GM19452 (cell line): ENCODE results near the gene CDT1.

Experiments used
- ATAC-seq: cut with Tn5 transposase; IDR thresholded peaks from one replicate; pipeline ENCODE4 v1.9.1; 2021; ENCODE audit not compliant: unreplicated experiment

Gene CDT1

DNA sequence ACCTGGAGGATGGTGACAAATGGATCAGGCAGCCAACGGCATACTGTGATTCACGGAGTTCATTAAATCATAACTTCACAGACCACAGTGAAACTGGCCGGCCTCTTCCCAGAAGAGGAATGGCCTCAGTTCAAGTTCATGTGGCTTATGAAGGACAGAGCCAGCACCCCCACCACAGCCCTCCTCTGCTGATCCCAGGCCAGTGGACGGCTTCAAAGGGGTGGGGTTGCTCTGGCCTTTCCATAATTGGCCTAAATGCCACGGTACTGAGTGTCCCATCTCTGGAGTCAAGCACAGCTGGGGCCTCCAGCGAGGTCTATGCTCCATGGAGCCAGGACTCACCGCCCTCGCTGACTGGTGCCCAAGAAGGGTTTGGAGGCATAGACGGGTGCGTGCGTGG is 31.8 kb downstream of the CDT1 start:
- no peak for ATAC-seq

DNA sequence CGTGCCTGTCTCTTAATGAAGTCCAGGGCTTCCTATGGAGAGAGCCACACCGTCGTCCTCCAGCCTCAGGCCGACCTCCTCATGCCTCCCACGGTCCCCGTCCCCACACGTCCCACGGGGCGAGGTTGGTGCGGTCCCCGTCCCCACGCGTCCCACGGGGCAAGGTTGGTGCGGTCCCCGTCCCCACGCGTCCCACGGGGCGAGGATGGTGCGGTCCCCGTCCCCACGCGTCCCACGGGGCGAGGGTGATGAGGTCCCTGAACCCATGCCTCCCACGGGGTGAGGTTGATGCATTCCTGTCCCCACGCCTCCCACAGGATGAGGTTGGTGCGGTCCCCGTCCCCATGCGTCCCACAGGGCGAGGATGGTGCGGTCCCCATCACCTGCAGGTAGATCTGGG is 32.2 kb downstream of the CDT1 start:
- no peak for ATAC-seq

DNA sequence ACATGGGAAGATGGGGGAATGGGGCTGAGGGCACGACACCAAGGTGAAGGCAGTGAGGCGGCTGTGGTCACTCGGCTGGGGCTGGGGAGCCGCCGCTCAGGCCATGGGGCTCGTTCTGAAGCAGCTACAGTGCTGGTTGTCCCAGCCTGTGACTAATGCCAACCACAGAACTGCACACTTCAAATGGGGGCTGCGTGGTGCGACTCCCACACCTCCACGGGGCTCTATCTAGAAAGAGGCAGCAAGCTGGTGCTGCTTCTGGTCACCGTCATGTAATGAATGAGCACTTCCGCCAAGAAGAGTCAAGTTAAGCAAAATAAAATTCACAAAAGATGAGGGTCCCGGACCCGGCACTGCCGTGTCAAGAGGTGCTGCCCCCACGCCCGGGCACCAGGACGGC is 33.2 kb downstream of the CDT1 start:
- no peak for ATAC-seq

DNA sequence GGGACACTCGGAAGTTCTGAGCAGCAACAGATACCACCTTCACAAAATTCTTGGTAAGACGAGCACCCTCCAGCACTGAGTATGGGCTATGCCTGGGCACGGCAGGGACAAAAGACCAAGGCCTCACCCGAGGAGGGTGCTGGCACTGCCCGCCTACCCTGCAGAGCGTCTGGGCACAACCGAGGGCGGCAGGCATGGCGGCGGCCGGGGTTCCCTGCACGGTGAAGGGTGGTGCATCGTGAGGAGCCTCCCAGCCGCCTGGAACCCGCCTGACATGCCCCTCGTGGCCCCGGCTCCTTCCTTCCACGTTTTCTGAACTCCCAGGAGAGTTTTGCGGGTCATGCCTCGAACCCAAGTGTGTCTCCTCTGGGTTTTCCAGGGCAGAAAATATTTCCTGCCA is 34.2 kb downstream of the CDT1 start:
- ATAC-seq, result no peak

DNA sequence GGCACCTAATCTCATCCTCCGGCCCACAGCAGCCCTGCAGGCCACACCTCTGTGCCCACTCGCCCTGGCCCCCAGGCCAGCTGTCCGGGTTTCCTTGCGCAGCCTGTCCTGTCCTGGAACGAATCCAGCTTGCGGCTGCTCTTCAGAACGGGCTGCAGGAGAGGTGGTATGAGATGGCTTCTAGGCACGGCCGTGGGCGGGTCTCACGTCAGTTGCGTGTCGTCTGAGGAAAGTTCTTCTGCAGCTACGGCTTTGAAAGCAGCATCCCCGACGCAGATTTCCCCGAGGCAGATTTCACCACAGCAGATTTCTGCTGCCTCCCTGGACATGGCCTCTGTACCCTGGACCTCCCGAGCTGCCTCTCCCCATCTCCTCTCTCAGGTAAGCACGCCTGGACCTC is 35.0 kb downstream of the CDT1 start:
- no peak for ATAC-seq

DNA sequence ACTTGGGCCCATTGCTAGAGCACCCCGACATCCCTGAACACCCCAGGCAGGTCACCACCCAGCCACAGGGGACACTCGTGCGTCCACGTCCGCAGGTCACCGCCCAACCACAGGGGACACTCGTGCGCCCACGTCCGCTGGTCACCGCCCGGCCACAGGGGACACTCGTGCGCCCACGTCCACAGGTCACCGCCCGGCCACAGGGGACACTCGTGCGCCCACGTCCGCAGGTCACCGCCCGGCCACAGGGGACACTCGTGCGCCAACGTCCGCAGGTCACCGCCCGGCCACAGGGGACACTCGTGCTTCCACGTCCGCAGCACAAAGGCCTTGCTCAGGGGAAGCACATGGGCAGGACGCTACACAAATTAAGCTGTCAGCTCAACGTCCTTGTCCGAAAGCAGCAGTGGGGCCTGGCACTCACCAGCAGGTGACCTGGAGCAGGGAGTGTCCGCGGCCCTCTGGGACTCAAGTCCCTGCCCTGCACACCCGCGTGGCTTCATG is 35.5 kb downstream of the CDT1 start:
- no peak for ATAC-seq

DNA sequence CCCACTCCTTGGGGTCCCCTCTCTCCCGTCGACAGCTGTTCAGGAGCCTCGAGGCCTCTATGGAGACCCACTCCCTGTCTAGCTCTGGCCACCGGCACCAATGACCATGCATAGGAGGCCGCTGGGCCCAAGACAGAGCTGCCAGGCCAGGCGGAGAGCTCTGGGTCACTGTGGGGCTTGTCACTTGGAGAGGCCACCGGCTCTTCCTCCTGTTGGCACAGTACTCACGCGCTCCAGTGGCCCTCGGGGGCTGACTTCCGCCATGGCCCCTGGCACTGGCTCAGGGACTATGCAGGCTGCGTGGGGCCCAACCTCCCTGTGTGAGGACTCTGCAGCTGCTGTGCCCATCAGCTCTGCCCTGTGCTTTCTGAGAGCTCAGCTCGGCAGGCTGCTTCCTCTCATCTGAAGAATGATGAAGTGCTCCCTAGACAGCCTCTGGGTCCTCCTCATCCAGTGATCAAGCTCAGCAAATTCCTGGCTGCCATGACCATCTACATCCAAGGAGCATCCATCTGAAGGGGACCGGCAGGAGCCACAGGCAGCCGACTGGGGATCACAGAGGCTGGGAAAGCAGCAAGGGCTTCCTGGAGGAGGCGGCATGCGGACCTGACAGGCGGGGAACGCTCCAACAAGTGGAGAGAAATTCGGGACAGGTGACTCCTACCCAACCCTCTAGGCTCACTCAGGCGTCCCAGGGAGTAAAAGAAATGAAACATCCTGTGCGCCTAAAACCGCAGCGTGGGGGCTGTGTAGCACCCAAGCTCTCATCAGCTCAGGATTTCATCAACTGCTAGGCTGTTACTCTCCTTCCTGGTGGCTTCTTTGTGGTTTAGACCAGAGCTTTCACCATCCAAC is 36.4 kb downstream of the CDT1 start:
- ATAC-seq, result no peak

DNA sequence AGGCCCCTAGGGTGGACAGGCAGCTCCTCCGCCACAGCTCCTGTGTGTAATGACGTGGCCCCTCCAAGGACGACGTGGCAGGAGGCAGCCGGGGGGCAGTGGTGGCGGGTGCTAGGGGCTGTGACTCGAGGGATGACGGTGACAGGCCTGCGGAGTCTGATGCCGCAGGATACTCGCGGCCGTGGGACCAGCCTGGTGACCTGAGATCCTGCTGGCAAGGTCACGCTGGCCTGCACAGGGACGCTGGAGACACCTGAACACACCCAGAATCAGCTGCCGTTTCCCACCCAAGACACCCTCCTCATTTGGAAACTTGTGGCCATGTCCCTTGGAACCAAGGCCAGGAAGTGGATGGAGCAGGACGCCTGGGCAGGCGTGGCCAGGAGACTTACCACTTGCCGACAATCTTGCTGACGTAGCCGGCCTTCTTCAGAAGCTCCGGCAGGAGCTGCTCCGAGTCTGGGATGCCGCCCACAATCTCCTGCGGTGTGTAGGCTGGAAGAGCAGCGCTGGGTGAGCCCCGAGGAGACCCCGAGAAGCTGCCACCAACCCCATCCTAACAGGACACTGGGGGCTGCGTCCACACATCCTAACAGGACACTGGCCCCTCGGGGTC is 37.1 kb downstream of the CDT1 start:
- no peak for ATAC-seq

DNA sequence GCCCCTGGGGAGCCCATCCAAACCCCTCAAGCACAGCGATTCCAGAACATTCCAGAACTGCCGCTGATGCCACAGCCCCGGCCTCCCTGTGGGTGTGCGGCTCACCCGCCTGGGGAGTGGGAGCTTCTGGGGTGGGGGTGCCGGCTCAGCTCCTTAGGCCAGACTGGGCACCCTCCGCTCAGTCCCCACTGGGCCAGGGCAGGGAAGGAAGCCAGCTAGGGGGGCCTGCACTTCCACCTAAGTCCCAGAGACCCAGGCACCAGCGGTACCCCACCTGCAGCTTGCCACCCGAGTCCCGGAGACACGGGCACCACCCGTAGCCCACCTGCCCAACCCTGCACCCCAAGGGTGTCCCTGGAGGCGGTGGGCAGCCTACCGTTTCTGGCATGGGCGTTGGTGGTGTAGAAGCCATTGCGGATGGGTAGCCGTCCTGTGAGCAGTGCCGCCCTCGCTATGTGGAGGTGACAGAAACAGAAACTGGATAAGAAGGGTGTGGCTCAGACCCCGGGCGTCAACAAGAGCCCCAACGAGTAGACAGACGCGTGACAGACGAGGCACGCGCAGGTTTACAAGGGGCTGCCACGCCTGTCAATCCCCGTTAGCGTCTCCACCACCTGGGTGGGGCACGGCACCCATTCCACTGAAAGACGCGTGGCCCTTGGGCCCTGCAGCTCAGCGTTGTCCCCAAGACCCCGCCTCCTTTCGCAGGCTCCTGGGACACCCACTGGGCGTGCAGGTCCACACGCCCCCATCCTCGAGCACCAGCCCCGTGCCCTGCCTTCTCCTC is 38.1 kb downstream of the CDT1 start:
- no peak for ATAC-seq

DNA sequence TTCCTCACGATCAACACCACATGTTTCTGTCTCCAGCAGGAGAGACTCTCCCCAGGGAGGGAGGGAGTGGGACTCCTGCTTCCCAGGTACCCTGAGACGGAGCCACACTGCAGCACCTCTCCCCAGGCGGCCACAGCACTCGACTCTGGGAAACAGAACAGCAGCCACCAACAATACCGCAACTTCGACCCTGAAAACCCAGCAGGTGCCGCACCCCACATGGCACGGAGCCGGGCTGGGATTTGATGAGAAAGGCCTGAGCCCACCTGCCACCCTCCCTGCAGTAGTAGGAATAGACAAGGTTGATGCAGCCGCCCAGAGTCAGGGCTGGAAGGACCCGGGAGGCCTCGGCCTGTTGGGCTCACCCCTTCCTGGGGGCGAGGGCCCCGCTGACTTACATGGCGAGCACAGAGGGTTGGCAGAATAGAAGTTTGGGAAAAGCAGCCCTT is 38.7 kb downstream of the CDT1 start:
- no peak for ATAC-seq

DNA sequence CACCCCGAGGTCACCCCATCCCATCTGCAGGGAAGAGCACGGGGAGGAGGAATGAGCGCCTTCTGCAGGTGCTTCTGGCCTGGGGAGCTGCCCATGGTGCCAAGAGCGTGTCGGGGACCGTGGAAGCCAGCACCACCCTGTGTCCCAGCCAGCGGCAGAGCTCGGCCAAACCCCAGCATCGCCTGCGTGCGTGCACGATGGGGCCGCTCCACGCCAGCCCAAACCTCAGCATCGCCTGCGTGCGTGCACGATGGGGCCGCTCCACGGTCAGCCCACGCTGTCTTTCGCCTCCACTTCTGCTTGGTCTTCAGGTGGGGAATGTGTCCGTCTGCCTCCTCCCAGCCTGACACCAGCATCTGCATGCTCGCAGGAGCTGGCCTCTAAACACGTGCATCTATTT is 39.2 kb downstream of the CDT1 start:
- ATAC-seq, result no peak

DNA sequence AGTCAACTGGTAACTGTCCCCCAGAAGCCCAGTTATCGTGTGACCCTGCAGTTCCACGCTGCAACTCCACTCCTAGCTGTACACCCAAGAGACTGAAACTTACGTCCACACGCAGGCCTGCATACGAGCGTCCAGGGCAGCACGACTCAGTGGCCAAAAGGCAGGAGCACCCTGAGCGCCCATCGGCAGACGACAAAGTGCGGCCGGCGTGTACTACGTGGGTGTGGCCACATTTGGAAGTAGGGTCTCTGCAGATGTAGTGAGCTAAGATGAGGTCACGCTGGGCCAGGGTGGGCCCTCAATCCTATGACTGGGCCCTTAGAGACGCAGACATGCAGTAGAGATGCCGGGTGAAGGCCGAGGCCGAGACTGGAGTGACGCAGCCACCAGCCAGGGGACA is 39.7 kb downstream of the CDT1 start:
- no peak for ATAC-seq

DNA sequence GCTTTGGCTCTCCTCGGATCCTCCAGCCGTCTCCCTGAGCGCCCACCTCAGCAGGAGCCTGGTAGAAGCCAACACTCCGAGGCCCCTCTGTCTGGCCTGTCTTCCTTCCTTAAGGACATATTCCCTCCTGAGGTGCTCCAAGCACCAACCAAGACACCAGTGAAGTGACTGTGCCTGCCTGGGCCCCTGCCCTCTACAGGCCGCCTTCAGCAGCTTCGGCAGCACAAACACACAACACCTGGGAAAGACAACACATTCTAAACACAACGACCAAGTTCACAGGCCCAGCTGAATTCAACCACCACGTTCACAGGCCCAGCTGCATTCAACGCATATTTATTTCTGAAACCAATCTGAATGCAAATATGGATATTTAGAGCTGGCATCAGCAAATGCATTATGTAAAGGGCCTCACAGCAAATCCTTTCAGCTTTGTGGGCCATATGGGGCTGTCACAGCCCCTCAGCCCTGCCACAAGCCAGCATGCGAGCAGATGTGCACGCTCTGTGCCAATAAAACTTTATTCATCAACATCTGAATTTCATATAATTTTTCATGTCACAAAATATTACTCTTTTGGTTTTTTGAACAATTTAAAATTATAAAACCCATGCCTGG is 40.9 kb downstream of the CDT1 start:
- no peak for ATAC-seq

DNA sequence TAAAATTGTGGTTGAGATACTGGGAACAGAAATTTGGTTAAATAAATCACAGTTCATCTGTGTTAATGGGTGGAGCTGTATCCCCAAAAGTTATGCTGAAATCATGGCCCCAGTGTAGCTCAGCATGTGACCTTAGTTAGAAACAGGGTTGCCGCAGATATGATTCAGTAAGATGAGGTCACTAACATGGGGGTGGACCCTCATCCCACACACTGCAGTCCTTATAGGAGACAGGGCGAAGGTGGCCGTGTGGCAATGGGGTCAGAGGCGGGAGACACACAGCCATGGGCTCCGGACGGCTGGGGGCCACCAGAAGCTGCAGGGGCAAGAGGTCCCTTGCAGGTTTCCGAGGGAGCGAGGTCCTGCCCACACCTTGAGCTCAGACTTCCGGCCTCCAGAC is 42.5 kb downstream of the CDT1 start:
- no peak for ATAC-seq

DNA sequence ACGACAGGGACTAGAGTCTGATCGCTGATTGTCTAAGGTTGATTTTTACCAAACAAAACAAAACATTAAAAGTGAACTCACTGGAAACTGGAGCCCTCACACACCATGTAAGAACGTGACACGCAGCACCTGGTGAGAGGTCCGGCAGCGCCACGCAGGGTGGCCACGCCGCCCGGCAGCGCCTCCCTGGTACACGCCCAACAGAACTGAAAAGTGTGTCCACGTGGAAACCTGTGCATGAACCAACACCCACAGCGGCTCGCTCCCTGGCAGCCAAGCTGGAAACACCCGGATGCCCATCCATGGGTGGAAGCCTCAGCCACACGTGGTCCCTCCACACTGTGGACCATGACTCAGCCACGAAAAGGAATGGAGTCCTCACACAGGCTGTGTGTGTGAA is 44.1 kb downstream of the CDT1 start:
- no peak for ATAC-seq

DNA sequence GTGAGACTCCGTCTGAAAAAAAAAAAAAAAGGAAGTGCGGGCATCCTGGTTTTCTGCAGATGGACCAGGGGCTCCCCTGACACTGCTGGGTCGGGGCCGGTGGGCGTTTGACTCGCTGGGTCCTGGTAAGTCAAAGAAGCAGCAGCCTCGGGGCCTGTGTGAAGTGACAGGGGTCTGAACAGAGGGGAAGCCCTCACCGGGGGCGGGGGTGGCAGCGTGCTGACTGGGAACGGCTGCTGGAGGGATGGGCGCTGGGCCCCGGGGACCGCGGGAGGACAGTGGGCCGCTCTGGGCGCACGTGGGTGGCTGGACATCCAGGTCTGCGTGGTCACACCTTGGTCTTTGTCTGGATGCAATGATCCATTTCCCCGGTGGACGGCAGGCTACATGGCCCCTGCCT is 45.0 kb downstream of the CDT1 start:
- ATAC-seq, result no peak

DNA sequence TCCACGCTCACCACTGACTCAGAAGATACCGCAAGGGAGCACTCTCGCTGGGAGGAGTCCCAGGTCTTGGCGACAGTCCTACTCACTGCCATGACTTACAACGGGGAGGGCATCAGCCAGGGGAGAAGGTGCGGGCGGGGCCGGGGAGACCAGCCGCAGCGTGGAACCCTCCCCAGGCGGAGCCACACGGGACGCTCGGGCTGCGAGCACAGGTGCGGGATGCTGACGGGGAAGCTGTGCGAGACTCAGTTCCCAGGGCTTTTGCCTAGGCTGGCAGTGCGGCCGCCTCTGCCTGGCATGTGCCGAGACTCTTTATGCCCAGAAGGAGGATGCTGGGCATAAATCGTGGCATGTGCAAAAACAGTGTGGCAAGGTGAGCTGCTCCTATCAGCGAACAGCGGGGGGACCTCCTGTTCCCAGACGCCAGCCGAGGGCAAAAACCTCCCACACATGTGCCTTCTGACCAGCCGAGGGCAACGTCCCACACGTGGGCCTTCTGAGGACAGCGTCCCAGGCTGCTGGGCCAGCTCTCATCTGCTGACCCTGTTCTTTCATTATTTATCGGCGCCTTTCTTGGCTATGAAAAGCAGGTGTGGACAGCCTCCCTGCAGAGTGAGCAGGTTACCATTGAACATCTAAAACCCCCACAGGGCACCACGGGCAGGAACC is 47.1 kb downstream of the CDT1 start:
- ATAC-seq, result no peak

DNA sequence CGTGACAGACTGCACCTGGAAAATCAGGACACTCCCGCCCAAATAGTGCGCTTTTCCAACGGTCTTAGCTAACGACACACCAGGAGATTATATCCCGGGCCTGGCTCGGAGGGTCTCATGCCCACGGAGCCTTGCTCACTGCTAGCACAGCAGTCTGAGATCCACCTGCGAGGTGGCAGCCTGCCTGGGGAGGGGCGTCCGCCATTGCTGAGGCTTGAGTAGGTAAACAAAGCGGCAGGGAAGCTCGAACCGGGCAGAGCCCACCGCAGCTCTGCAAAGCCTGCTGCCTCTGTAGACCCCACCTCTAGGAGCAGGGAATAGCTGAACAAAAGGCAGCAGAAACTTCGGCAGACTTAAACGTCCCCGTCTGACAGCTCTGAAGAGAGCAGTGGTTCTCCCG is 48.0 kb downstream of the CDT1 start:
- no peak for ATAC-seq

DNA sequence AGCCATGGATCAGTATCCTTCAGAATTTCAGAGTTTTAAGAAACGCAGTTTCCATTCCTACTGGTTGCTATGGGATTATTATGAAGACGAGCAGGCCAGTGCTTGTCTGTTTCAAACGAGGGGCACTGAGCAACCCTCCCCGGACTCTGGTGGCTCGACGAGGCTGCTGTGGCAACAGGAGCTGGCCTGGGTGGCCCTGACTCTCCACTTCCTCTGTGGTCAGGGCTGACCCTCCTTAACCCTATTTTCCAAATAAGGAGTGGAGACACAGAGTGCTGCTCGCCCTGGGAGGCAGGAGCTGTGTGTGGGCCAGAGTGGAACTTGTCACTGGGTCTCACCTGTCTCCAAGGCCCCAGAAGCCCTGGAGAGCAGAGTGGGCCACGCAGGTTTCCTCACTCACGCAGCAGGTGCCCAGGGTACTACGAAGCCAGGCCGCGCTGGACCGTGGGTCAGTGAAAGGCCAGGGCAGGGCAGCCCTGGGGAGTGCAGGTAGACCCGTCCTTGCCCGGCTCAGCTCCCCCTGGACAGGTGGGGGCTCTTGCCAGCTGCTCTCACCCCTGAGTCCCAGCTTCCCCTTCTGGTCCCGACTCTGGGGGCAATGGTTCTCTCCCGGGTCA is 49.8 kb downstream of the CDT1 start:
- no peak for ATAC-seq
